GM19467 (cell line): ENCODE measurements around the gene RAB11A.

Experiments used
- ATAC-seq: cut with Tn5 transposase; IDR thresholded peaks from one replicate; pipeline ENCODE4 v1.9.1; 2021; ENCODE audit warnings: mild to moderate bottlenecking, moderate library complexity; ENCODE audit not compliant: unreplicated experiment

RAB11A gene

GRCh38 chr15:65883571-65883970 is 14.3 kb downstream of the RAB11A start:
- ATAC-seq: no peak

- no peak for ATAC-seq
These were observed 15.2 kb downstream of the RAB11A start for GRCh38 chr15:65884511-65884910.

GRCh38 chr15:65885668-65886218 is 16.5 kb downstream of the RAB11A start:
- no peak for ATAC-seq

- ATAC-seq: no peak
These were observed 18.3 kb downstream of the RAB11A start for GRCh38 chr15:65887565-65887964.

GRCh38 chr15:65888981-65889380 is 19.7 kb downstream of the RAB11A start:
- ATAC-seq: no peak

- no peak for ATAC-seq
These were observed 23.8 kb downstream of the RAB11A start for GRCh38 chr15:65893060-65893459.

GRCh38 chr15:65896236-65896635 is 26.9 kb downstream of the RAB11A start:
- ATAC-seq: no peak

- ATAC-seq: no peak
These were observed 31.2 kb downstream of the RAB11A start for GRCh38 chr15:65900488-65900887.

GRCh38 chr15:65901336-65901735 is 32.0 kb downstream of the RAB11A start:
- no peak for ATAC-seq

GRCh38 chr15:65901836-65902235 is 32.5 kb downstream of the RAB11A start:
- ATAC-seq: no peak

- ATAC-seq: peak; percentile 47
These were observed 33.1 kb downstream of the RAB11A start for GRCh38 chr15:65902373-65902772.

- ATAC-seq: no peak
These were observed 34.2 kb downstream of the RAB11A start for GRCh38 chr15:65903296-65904073.

- no peak for ATAC-seq
These were observed 35.0 kb downstream of the RAB11A start for GRCh38 chr15:65904301-65904700.

- ATAC-seq: no peak
These were observed 37.1 kb downstream of the RAB11A start for GRCh38 chr15:65906396-65906795.

- no peak for ATAC-seq
These were observed 38.4 kb downstream of the RAB11A start for GRCh38 chr15:65907661-65908060.

- no peak for ATAC-seq
These were observed 39.6 kb downstream of the RAB11A start for GRCh38 chr15:65908876-65909275.

- no peak for ATAC-seq
These were observed 40.5 kb downstream of the RAB11A start for GRCh38 chr15:65909831-65910230.

- no peak for ATAC-seq
These were observed 41.0 kb downstream of the RAB11A start for GRCh38 chr15:65910341-65910740.

GRCh38 chr15:65912235-65912634 is 42.9 kb downstream of the RAB11A start:
- ATAC-seq: no peak

GRCh38 chr15:65913631-65914199 is 44.4 kb downstream of the RAB11A start:
- no peak for ATAC-seq

- ATAC-seq: no peak
These were observed 45.1 kb downstream of the RAB11A start for GRCh38 chr15:65914386-65914785.
